HG02981 (cell line): Measurements from ENCODE around the gene LIPK.
"Not testable (repeated sequence)": the region's sequence is repeated elsewhere in the genome, so short reads cannot be mapped to it uniquely, and the experiment has no call there.

Experiments used
- ATAC-seq: cut with Tn5 transposase; IDR thresholded peaks from one replicate; pipeline ENCODE4 v1.9.1; 2021; ENCODE audit warnings: mild to moderate bottlenecking, moderate library complexity; ENCODE audit not compliant: unreplicated experiment

LIPK gene, protein sequence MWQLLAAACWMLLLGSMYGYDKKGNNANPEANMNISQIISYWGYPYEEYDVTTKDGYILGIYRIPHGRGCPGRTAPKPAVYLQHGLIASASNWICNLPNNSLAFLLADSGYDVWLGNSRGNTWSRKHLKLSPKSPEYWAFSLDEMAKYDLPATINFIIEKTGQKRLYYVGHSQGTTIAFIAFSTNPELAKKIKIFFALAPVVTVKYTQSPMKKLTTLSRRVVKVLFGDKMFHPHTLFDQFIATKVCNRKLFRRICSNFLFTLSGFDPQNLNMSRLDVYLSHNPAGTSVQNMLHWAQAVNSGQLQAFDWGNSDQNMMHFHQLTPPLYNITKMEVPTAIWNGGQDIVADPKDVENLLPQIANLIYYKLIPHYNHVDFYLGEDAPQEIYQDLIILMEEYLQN

GRCh38 chr10:88705958-88706357, at the start of gene LIPK:
TSS of gene LIPK (plus strand) at chr10:88706249. CDS start at chr10:88724544, 18,295 bp downstream.
- ATAC-seq, result no peak

GRCh38 chr10:88657901-88658300, 48.1 kb upstream of the LIPK start:
- ATAC-seq, result no peak

- no peak for ATAC-seq
Observed at GRCh38 chr10:88659725-88660597, 46.1 kb upstream of the LIPK start.

DNA sequence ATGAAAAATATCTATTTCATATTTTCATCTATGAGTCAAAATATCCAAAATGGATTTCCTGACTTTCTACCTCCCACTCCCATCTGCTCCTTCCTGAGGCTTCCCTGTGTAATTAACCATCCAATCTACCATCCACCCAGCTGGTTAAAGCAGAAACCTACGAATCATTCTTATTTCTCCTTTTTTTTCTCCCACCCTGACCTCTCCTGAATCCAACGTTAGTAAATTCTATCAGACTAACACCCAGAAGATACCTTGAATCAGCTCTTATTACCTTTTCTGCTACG, 45.5 kb upstream of the LIPK start:
- no peak for ATAC-seq

DNA sequence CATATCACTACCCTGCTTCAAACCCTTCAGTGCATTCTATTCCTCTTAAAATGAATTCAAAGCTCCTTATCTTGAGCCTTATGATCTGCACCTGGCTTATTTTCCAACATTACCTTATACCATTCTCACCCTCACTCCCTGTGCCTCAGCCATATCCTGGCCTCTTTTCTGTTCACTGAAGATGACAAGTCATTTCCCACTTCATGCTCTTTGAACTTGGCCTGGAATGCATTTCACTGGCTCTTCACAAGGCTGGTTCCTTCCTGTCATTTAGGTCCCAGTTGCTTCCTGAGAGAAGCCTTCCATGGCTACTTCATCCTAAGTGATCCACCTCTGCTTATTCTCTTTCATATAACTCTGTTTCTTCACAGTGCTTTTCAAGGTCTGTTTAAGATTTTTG, 45.0 kb upstream of the LIPK start:
- ATAC-seq, result no peak

GRCh38 chr10:88661577-88661976, 44.5 kb upstream of the LIPK start:
- ATAC-seq, result no peak

DNA sequence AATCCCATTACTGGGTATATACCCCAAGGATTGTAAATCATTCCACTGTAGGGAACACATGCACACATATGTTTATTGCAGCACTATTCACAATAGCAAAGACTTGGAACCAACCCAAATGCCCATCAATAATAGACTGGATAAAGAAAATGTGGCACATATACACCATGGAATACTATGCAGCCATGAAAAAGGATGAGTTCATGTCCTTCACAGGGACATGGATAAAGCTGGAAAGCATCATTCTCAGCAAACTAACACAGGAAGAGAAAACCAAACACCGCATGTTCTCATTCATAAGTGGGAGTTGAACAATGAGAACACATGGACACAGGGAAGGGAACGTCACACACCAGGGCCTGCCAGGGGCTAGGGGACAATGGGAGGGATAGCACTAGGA, 42.9 kb upstream of the LIPK start:
- not testable (repeated sequence) for ATAC-seq

GRCh38 chr10:88664142-88664541, 41.9 kb upstream of the LIPK start, which contains the start of gene LIPF:
TSS of gene LIPF (plus strand) at chr10:88664442. CDS start at chr10:88667298, 2,856 bp downstream.
- ATAC-seq, result no peak

DNA sequence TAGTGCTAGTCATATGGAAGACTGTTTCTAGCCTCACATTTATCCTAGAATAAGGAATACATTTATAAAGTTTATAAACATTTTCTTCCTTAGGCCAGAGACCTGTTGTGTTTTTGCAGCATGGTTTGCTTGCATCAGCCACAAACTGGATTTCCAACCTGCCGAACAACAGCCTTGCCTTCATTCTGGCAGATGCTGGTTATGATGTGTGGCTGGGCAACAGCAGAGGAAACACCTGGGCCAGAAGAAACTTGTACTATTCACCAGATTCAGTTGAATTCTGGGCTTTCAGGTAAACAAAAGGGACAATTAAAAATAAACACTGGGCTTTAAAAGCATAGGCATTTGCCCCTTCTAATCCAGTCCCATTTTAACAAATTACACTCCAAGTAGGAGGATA, 37.6 kb upstream of the LIPK start:
- no peak for ATAC-seq

DNA sequence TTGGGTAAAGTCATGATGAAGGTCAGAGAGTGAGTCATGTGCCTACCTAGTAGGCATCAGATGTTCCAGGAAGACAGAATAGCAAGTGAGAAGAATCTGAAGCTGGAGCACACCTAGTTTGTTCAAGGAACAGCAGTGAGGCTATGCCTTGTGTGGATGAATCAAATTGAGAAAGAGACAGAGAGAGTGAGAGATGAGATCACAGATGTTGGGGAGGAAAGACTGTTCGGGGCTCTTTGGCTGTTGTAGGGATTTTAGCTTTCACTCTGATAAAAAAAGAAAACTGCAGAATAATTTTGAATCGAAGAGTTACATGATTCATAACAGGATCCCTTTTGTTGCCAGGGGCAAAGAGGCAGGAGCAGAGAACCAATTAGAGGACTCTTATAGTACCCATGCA, 35.6 kb upstream of the LIPK start:
- ATAC-seq, result no peak

- ATAC-seq, result no peak
Observed at GRCh38 chr10:88672041-88672440, 34.0 kb upstream of the LIPK start.

DNA sequence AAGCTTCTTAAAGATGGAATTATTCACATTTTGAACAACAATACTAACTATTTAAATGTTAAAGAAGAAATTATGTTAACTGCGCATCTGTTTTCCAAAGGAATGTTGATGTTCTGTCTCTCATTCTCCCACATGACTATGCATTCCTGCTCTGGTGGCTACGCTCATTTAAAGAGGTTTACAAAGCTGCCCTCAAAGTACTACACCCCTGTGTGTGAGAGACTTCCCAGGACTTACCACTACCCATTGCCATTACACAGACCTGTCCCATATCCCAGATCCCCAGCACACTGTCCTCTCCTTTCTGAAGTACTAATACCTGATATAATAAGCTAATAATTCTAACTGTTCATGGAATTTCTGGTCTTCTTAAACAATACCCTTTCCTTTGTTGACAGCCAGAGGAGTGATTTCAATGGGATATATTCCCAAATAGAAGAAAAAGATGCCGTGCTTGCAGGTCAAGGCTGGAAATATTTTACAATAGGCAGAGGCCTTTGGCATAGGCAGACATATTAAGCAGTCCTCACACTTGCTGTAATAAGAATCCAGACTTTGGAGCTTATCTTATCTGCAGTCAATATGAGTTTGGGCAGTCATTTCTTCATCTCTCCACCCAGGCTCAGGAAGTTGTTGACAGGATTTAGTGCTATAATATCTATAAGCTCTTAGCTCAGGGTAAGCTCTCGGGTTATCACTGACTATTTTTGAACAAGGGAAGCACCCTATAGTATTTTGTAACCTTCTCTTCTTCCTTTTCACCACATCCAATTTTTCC, 29.6 kb upstream of the LIPK start:
- no peak for ATAC-seq

DNA sequence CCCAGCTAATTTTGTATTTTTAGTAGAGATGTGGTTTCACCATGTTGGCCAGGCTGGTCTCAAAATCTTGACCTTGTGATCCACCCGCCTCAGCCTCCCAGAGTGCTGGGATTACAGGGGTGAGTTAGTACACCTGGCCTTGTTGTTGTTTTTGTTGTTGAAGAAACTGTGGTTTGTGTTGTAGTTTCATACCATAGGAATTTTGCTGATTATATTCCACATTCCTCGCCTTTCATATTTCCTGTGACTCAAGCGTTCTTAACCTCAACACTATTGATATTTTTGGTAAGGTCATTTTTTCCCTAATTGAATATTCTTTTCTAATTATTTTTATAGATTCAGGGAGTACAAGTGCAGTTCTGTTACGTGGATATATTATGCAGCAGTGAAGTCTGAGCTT, 25.1 kb upstream of the LIPK start:
- no peak for ATAC-seq

- ATAC-seq, result no peak
Observed at GRCh38 chr10:88682491-88682890, 23.6 kb upstream of the LIPK start.

DNA sequence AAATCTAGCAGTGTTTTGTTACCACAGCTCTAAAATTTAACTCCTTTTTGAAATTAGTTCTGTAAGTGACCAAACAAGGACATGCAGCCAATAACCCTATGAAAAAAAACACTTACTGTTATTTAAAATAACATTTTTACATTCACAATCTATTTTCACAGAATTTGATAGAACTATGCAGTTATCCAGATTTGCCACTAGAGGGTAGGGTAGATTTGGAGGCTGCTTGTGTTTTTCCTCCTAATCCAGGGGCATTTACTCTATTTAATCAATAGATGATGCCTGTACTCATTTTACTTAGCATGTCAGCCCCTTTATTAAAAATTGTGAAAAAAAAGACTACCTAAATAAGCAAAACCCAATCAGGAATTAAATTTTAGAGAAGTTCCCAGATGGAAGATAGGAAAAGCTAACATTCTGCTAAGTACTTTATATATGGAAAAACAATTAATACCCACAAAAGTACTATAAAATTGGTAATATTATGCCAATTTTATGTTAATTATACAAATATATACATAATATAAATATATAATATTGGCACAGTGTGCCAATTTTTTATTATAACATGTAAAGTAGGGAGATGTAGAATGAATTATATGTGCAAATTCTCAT, 18.1 kb upstream of the LIPK start:
- ATAC-seq, result no peak

DNA sequence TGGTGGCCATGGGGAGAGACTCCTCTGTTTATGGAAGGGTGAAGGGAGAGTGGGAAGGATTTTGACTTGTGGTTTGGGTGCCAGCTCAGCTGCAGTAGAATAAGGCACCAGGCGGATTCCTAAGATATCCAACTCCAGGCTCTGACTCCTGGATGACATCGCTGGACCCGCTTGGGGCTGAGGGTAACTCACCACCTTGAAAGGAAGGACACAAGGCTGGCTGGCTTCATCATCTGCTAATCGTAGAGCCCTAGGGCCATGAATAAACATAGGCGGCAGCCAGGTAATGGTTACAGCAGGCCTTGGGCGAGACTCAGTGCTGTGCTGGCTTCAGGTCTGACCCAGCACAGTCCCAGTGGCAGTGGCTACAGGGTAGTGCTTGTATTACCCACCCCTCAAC, 16.7 kb upstream of the LIPK start:
- ATAC-seq, result no peak

GRCh38 chr10:88693392-88694020, 12.5 kb upstream of the LIPK start:
- ATAC-seq, result no peak

GRCh38 chr10:88702848-88703597, 3.0 kb upstream of the LIPK start:
- ATAC-seq, result no peak

DNA sequence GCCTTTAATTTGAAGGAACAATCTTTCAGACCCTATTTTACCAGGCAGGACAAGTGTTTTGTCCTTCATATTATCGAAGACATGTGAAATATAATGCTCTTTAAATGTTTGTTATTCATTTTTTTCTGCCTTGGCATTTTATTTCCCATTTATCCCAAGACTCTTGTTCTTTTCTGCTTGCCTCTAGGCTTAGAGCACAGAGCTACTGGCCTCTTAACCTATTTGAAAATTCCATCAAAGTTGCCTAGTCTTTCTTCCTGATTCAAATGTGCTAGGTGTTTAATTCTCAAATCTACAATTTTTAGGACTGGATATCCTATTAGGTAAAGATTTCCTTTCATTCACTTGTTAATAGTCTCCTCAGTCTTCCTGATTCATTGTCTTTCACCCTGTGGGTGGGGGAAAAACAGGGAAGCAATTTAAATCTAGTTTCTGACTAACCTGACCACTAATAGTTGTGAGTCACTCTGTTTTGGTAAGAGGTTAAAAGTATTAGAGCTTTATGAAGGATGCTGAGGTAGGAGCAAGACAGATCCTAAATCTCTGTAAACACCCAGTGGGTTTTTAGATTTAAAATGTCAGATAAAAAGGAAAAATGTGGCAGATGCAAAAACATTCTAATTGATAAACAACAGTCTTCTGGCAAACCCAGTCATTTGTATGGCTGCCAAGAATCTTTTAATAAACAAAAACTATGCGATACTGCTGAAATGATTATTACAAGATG, 1.5 kb downstream of the LIPK start:
- ATAC-seq, result no peak
